ENCODE measurements around the gene IL1RAP.

DNA sequence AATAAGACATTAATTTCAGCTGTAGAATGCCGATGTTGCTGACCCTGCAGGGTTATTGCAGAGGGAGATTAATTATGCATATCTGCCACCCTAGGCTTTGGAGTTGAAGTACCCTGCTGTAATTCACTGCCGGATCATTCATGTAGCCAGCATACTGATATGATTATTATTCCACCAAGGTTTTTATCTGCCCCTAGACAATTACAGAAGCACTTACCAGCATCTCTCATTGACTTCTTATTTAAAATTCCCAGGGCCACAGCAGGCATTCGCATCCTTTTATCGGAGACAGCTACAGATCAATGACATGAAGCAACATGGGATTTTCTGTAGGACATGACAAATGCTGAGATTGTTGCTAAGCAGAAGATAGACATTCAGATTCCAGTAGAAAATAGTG is 31.3 kb downstream of the IL1RAP start:
- TF ChIP-seq EZH2 (IDR thresholded peaks at IDR 0.05; ENCODE audit: insufficient read depth, poor library complexity, severe bottlenecking) (no peak), EZH2phosphoT487 (IDR thresholded peaks at IDR 0.05; ENCODE audit: insufficient read depth, low read depth) (no peak)

All from GM23248 (cell line).